GM12891 (cell line): ENCODE measurements around the gene DNER.

Experiments used
- DNase-seq: peaks from one replicate; pipeline ENCODE4 v3.0.0; 2011; ENCODE audit warnings: low spot score; ENCODE audit not compliant: insufficient read length
- FAIRE-seq: peaks from 2 replicates; lab custom pipeline; 2011; peaks lifted over from hg19 to GRCh38; lab: Jason Lieb, UNC
- PAX5 ChIP-seq: IDR thresholded peaks from 2 replicates; pipeline ENCODE4 v1.6.1; 2011; ENCODE audit warnings: low read length, moderate library complexity, mild to moderate bottlenecking; ENCODE audit not compliant: insufficient read depth, severe bottlenecking
- POLR2A ChIP-seq: IDR thresholded peaks from 2 replicates; pipeline ENCODE4 v1.6.1; 2011; ENCODE audit warnings: low read depth, low read length, control low read depth
- POLR2AphosphoS5 ChIP-seq: IDR thresholded peaks from 2 replicates; pipeline ENCODE4 v1.6.1; 2011; ENCODE audit warnings: low read depth, low read length, control low read depth
- POU2F2 ChIP-seq: IDR thresholded peaks from 2 replicates; pipeline ENCODE4 v1.6.1; 2011; ENCODE audit warnings: low read depth, mild to moderate bottlenecking, control low read depth, low read length, moderate library complexity
- SPI1 ChIP-seq: IDR thresholded peaks from 2 replicates; pipeline ENCODE4 v1.6.1; 2011; ENCODE audit warnings: low read depth, low read length, control low read depth
- TAF1 ChIP-seq: IDR thresholded peaks from 2 replicates; pipeline ENCODE4 v1.6.1; 2011; ENCODE audit warnings: low read depth, low read length, control low read depth

Gene DNER

DNA sequence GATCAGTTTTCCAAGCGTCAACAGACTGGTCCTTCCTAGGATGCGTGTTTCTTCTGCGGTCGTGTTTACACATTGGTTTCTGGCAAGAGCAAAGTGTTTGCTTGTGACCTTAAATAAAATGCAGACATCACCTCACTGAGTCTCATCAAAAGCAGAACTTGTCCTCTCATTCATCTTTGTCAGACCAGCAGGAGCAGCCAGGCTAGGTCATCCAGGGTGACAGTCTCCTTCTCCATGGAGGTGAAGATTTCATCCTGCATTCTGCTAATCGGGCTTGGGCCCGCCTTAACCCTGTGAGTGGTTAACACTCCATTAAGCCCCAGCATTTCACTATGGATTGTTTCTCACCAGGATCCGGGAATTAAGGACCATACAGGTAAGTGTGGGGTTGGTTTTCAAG is 379.0 kb downstream of the DNER start:
- TF ChIP-seq SPI1, result no peak
- TF ChIP-seq POLR2AphosphoS5, result no peak
- no peak for TF ChIP-seq POLR2A
- TF ChIP-seq TAF1, result no peak
- no peak for TF ChIP-seq PAX5
- TF ChIP-seq POU2F2, result no peak
- FAIRE-seq, result no peak
- no peak for DNase-seq

DNA sequence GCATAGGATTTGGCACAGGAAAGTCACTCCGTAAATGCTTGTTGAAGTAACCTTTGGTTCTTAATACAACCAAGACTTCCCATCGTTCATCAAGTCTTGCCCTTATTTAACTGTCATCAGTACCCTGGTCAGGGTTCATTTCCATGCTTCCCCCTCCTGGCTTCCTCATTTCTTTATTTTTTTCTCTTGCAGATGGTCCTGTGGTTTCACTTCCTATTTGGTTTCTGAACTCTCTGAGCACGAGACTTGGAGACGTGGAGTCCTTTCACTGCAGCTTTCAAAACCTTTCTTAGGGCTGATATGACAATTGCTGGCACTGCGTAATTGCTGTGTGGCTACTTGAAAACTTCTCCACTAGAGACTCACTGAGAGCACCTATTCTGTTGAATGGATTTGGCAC is 383.4 kb downstream of the DNER start:
- TF ChIP-seq POLR2AphosphoS5, result no peak
- peak; percentile 31; the same call in 1 of the 2 replicates for TF ChIP-seq SPI1
- TF ChIP-seq POLR2A, result no peak
- TF ChIP-seq POU2F2, result no peak
- DNase-seq (no peak), FAIRE-seq (no peak)

DNA sequence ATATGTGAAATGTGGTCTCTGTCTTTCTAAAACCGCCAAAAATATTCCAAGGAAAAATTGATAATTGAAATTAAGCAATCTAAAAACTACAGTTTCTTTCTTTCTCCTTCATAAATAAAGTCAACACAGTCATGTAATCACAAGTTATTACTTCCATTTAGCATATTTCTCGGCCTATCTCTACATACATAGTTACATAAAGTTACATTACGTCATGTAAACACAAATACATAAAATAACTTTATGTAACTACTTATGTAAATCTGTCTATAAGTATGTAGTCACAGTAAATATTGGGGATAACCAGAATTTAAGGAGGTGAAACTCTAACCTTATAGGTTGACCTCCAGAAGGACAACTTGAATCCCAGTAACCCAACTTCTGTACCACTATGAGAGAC is 394.8 kb downstream of the DNER start:
- no peak for TF ChIP-seq POU2F2
- TF ChIP-seq PAX5, result no peak
- no peak for TF ChIP-seq POLR2AphosphoS5
- no peak for TF ChIP-seq POLR2A
- no peak for TF ChIP-seq SPI1
- no peak for TF ChIP-seq TAF1
- no peak for FAIRE-seq

DNA sequence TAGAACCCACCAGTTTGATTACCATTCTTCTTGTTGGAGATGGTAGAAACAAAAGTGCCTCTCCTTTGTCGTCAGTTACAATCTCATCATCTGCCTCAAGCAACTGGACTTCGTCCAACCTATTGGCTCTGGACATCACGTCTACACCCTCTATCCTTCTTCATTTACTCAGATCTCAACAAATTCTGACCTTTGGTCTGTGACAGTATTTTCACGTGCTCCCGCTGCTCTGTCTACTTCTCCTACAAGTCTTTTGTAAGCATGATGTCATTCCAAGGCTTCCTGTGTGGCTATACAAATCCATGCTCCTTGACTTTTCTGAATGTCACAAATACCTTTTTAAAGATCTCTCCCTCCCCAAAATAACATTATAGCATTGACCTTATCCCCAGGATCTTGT is 400.2 kb downstream of the DNER start:
- no peak for TF ChIP-seq POU2F2
- TF ChIP-seq PAX5, result no peak
- TF ChIP-seq POLR2AphosphoS5, result no peak
- no peak for TF ChIP-seq TAF1
- TF ChIP-seq SPI1, result no peak
- no peak for TF ChIP-seq POLR2A
- no peak for FAIRE-seq
- no peak for DNase-seq

More for the DNA sequence above, 394.8 kb downstream of the DNER start:
- no peak for DNase-seq

DNA sequence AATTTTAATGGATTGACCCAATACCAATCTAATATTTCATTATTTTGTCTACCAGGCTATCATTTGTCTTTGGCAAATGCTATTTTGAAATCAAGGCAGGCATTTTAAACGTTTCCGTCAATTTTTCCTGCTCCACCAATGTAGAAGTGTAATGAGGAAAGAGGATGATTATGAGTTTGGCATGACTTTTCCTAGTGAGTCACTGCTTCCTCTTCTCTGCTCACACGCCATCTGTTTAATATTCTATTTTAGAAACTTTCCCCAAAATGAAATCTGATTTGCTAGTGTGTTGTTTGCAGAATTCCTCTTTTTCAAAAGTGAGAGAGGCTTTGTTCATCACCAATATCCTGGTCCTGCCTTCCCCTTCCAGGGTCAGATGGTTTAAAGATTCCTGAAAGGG is 400.8 kb downstream of the DNER start:
- TF ChIP-seq POLR2AphosphoS5 (no peak), POLR2A (no peak), SPI1 (no peak), POU2F2 (no peak), PAX5 (no peak), TAF1 (no peak)
- DNase-seq (no peak), FAIRE-seq (no peak)
